ENCODE measurements around the gene ZCCHC7. TPM values are rescaled to one million over a fixed set of nuclear protein-coding genes. Genes with fewer than 3 reads are reported as not detected.

Gene ZCCHC7
- polyA plus RNA-seq, 2 of the 4 experiments (the other 2 are of a cell fraction): 15.7 to 30.0 TPM

- POLR2A ChIA-PET: no interaction called here
- Histone ChIP-seq H3K9me3 (no peaks in the 10 kb centered on the region), H3K27ac (no peak overlapping the region), H3K4me3 (no peak overlapping the region), H3K4me1 (no peaks in the 10 kb centered on the region), H3K4me2 (no peak overlapping the region)
- TF ChIP-seq ESRRA (IDR thresholded peaks at IDR 0.05; ENCODE audit: borderline replicate concordance, low read length): no peak
- no peak for TF ChIP-seq ZFP36 (IDR thresholded peaks at IDR 0.05; ENCODE audit: borderline replicate concordance, partially characterized antibody)
- no peak for TF ChIP-seq E2F6 (IDR thresholded peaks at IDR 0.05; ENCODE audit: borderline replicate concordance, low read depth)
- no peak for TF ChIP-seq CHD4 (IDR thresholded peaks at IDR 0.05; ENCODE audit: borderline replicate concordance)
- no peak for TF ChIP-seq HES2 (IDR thresholded peaks at IDR 0.05)
- TF ChIP-seq PBX3 (IDR thresholded peaks at IDR 0.05): no peak
- no peak for TF ChIP-seq BHLHE40 (IDR thresholded peaks at IDR 0.05; ENCODE audit: low read depth, low read length)
- no peak for TF ChIP-seq KDM1A (IDR thresholded peaks at IDR 0.05; ENCODE audit: low read depth)
- no peak for TF ChIP-seq EP300 (IDR thresholded peaks at IDR 0.05)
- no peak for TF ChIP-seq ELK1 (IDR thresholded peaks at IDR 0.05; ENCODE audit: low read depth, low read length)
- TF ChIP-seq JUN (IDR thresholded peaks at IDR 0.05): no peak
- no peak for TF ChIP-seq NFE2L2 (conservative IDR thresholded peaks at IDR 0.05; ENCODE audit: low read length)
- no peak for TF ChIP-seq CEBPB (IDR thresholded peaks at IDR 0.05)
- no peak for TF ChIP-seq POLR2AphosphoS2 (conservative IDR thresholded peaks at IDR 0.05; ENCODE audit: low read length)
- no peak for TF ChIP-seq MAZ (IDR thresholded peaks at IDR 0.05; ENCODE audit: borderline replicate concordance, low read depth, low read length)
- no peak for TF ChIP-seq RCOR1 (IDR thresholded peaks at IDR 0.05; ENCODE audit: low read depth, low read length)
- no peak for TF ChIP-seq CTCF (IDR thresholded peaks at IDR 0.05)
- no peak for TF ChIP-seq TFCP2L1 (CRISPR knock-in tag; IDR thresholded peaks at IDR 0.05)
- TF ChIP-seq EHMT2 (IDR thresholded peaks at IDR 0.05; ENCODE audit: low read depth): no peak
- DNase-seq (ENCODE audit: low read depth in 1 of 2, low spot score in 1 of 2) (no peak), ATAC-seq (no peak), FAIRE-seq (no peak)
- CTCF ChIA-PET: interaction anchor here (0.6 to 3.4 kb wide), 4 partner anchors 11 to 467 kb away, joined by 3 to 11 read pairs (median 6); no protein-coding TSS in a partner anchor
- 83% methylated on average over 1 of the region's 1 CpG for WGBS (ENCODE audit: missing lambda C conversion rate)
Measured at GRCh38 chr9:37340961-37341360, 220.6 kb downstream of the ZCCHC7 start.

GRCh38 chr9:37341704-37342103 lies 221.3 kb downstream of the ZCCHC7 start:
- Histone ChIP-seq H3K4me2 (no peak overlapping the region), H3K9me3 (no peaks in the 10 kb centered on the region), H3K27ac (no peak overlapping the region), H3K4me1 (no peaks in the 10 kb centered on the region), H3K4me3 (no peak overlapping the region)
- ChIA-PET POLR2A (no interaction called here), CTCF (interaction anchor here (1.5 to 3.4 kb wide), 3 partner anchors 12 to 468 kb away, joined by 5 to 11 read pairs (median 7); no protein-coding TSS in a partner anchor)
- 91% methylated on average over 2 of the region's 2 CpGs for WGBS (ENCODE audit: missing lambda C conversion rate)
- no peak for DNase-seq (ENCODE audit: low read depth in 1 of 2, low spot score in 1 of 2)
- ATAC-seq: no peak
- TF ChIP-seq RARB (CRISPR knock-in tag; IDR thresholded peaks at IDR 0.05) (no peak), ATOH8 (CRISPR knock-in tag; IDR thresholded peaks at IDR 0.05; ENCODE audit: low read depth) (no peak), EHMT2 (IDR thresholded peaks at IDR 0.05; ENCODE audit: low read depth) (no peak), BHLHE40 (IDR thresholded peaks at IDR 0.05; ENCODE audit: low read depth, low read length) (no peak), NFE2L2 (conservative IDR thresholded peaks at IDR 0.05; ENCODE audit: low read length) (no peak)
- no peak for FAIRE-seq
